SKM-1 treated with dmso at 0.1 percent for 144 hours (cell line): ENCODE data around the gene COQ4.

Experiments used
- DNase-seq: peaks from one replicate; lab custom pipeline; 2025; ENCODE audit not compliant: unreplicated experiment; lab: John Stamatoyannopoulos, UW

The COQ4 gene

DNA sequence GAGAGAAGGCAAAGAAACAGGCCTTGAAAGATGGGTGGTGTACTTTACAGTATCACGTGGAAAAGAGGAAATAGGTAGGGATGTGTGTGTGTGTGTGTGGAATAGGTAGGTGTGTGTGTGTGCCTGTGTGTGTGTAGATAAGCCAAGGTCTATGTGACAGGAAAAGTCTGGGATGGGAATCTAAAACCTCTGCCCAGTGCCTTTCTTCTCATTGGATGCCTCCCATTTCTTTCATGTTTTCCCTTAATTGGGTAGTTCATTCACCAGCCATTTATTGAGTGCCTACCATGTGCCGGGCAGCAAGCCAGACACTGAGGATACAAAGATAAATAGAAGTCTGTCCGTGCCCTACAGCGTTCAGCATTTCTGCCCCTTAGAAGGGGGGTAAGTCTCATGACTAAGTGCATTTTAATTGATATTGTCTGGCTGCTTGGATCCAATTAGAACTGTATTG is 49.6 kb downstream of the COQ4 start:
- no peak for DNase-seq

DNA sequence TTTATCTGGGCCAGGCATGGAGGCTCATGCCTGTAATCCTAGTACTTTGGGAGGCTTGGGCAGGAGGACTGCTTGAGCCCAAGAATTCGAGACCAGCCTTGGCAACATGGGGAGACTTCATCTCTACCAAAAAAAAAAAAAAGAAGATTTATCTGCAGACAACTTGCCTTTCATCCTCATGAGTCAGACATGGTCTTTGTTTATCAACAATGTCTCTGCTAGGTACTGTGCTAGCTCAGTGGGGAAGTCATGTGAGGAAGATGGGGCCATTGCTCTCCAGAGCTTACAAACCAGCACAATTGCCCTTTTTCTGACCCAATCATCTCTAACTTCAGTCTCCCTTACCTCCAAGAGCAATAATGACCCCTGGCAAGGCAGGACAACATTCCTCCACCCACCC is 50.1 kb downstream of the COQ4 start:
- no peak for DNase-seq

DNA sequence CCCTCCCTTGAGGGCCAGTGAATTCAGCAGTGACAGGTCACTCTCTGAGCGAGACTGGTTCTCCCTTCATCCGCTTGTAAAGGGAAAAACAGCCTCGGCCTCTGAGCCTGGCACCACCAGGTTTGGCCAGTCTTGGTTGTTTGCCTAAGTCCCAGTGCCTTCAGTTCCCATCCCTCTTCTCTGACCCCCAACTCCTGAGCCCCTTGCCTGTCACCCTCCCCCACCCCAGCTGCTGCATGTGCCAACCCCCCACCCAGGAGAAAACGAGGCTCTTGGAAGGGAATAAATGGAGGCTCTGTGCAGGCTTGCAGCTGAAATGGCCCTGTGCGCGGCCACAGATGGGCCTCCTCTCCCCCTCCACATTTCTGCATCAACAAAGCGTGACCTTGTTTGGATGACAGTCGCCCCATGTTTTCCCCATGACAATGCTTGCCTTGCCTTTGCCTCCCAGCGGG is 51.6 kb downstream of the COQ4 start:
- no peak for DNase-seq

DNA sequence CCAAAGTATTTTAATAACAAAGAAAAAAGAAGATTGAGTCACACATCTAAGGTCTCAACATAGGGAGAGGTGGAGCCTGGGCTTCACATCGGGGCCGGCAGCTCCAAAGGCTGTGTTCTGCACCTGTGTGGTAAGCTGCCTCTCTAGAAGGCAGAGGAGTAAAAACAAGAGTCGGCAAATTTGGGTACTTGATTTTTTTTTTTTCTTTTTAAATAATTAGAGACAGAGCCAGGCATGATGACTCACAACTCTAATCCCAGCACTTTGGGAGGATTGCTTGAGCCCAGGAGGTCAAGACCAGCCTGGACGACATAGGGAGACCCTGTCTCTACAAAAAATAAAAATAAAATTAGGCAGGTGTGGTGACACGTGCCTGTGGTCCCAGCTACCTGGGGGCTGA is 53.2 kb downstream of the COQ4 start:
- DNase-seq = no peak

DNA sequence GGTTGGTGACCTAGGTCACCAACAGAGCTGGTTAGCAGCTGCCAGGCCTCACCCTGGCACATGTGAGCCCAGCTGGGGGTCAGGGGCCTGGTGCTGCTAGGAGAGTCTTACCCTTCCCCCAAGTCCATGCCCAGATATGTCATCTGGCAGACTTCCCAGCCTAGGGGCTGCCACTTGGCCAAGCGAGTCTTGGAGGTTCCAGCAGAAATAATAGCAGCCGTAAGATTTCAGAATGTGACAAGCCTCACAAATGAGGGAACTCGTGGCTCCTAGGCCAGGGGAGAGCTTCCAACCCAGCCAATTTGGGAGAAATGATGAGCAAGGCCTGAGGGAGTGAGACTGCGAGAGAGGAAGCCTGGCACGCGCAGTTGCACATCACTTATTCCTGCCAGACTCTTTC is 59.6 kb downstream of the COQ4 start:
- no peak for DNase-seq

DNA sequence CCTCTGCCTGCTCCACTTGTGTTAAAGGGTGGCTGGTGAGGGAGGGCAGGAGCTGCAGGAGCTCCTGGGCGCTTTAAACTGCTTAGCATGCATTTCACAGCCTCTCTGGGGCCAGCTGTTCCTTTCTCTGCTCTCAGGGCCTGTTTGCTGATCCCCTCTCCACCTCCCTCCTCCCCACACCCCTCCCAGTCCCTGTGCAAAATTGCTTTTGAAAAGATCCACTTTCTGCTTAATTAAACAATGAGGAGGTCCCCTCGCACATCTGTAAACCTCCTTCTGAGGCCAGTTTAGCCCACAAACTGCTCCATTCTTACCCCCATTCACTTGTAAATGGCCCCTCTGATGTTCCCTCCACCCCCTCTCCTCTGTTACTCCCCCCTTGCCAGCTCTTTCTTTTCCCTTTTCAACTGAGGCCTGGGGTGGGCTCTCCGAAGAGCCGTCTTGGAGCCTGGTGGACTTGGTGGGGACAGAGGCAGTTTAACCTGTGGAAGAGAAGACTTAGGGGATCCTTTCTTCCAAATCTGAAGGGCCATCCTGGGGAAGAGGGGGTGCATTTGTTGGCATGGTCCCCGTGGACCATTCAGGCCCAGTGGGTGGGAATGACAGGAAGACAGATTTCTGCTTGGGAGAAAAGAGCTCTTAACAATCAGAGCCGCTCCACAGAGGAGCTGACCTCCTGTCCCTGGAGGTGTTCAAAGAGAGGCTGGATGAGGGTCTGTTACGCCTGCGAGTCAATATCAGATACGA is 60.5 kb downstream of the COQ4 start:
- DNase-seq = no peak
